Mesendoderm (in vitro differentiated cells): ENCODE results near the gene LHX1.

Experiments
- DNase-seq: peaks from one replicate; pipeline ENCODE4 v3.0.0; 2013
- H2AK5ac ChIP-seq: 2 replicates; pipeline ENCODE4 v1.6.1; 2013; ENCODE audit warnings: low read length, inconsistent platforms
- H2BK120ac ChIP-seq: 2 replicates; pipeline ENCODE4 v1.6.1; 2013; ENCODE audit warnings: low read depth, mild to moderate bottlenecking, low read length, moderate library complexity, mixed read lengths
- H2BK15ac ChIP-seq: replicated peaks from 2 replicates; pipeline ENCODE4 v1.6.1; 2013; ENCODE audit warnings: low read depth, mild to moderate bottlenecking, moderate library complexity
- H2BK5ac ChIP-seq: 2 replicates; pipeline ENCODE4 v1.6.1; 2013; ENCODE audit warnings: low read length, inconsistent platforms
- H3K18ac ChIP-seq: 2 replicates; pipeline ENCODE4 v1.6.1; 2013; ENCODE audit warnings: mild to moderate bottlenecking, low read length, mixed read lengths
- H3K23ac ChIP-seq: one replicate; pipeline ENCODE4 v1.6.1; 2013; ENCODE audit warnings: low read length
- H3K27ac ChIP-seq: 2 replicates; pipeline ENCODE4 v1.5.1; 2013; ENCODE audit warnings: low read depth, mild to moderate bottlenecking, inconsistent platforms, low read length, moderate library complexity
- H3K27me3 ChIP-seq: 2 replicates; pipeline ENCODE4 v1.6.1; 2013; ENCODE audit warnings: low read length, control low read depth, mild to moderate bottlenecking, inconsistent platforms; ENCODE audit not compliant: insufficient read depth, poor library complexity
- H3K36me3 ChIP-seq: 2 replicates; pipeline ENCODE4 v1.6.1; 2013; ENCODE audit warnings: low read length, inconsistent platforms; ENCODE audit not compliant: control insufficient read depth, insufficient read depth
- H3K4ac ChIP-seq: one replicate; pipeline ENCODE4 v1.6.1; 2013; ENCODE audit warnings: low read depth, mild to moderate bottlenecking, low read length, moderate library complexity
- H3K4me1 ChIP-seq: 2 replicates; pipeline ENCODE4 v1.6.1; 2013; ENCODE audit warnings: low read depth, low read length, inconsistent platforms; ENCODE audit not compliant: control insufficient read depth
- H3K4me2 ChIP-seq: 2 replicates; pipeline ENCODE4 v1.6.1; 2013; ENCODE audit warnings: low read length
- H3K4me3 ChIP-seq: 2 replicates; pipeline ENCODE4 v1.5.1; 2013; ENCODE audit warnings: mild to moderate bottlenecking, low read length
- H3K56ac ChIP-seq: one replicate; pipeline ENCODE4 v1.6.1; 2013; ENCODE audit warnings: low read length
- H3K79me1 ChIP-seq: 2 replicates; pipeline ENCODE4 v1.6.1; 2013; ENCODE audit warnings: low read length, inconsistent platforms
- H3K79me2 ChIP-seq: 2 replicates; pipeline ENCODE4 v1.6.1; 2013; ENCODE audit warnings: mild to moderate bottlenecking, low read length; ENCODE audit not compliant: control insufficient read depth, insufficient read depth
- H3K9ac ChIP-seq: 2 replicates; pipeline ENCODE4 v1.6.1; 2013; ENCODE audit warnings: low read length, inconsistent platforms
- H4K5ac ChIP-seq: one replicate; pipeline ENCODE4 v1.6.1; 2013; ENCODE audit warnings: low read length
- H4K8ac ChIP-seq: one replicate; pipeline ENCODE4 v1.6.1; 2013; ENCODE audit warnings: low read depth, mild to moderate bottlenecking, control low read depth, low read length, moderate library complexity
- WGBS: extraction: QIAGEN DNeasy Blood & Tissue Kit; methylation state at CpG from one replicate; pipeline ENCODE4 v1.1.7; 2013; ENCODE audit warnings: low lambda C conversion rate, missing lambda C conversion rate; ENCODE audit not compliant: insufficient coverage; ENCODE audit errors: extremely low coverage; 5-methylcytosine and 5-hydroxymethylcytosine counted together

LHX1 gene

GRCh38 chr17:36951084-36951789 is 14.0 kb downstream of the LHX1 start:
- H3K79me1 ChIP-seq, result peaks cover 20% of the 10 kb centered on the region
- H4K8ac ChIP-seq, result no peak overlapping the region
- H2AK5ac ChIP-seq, result no peak overlapping the region
- no peak overlapping the region for H2BK120ac ChIP-seq
- peaks cover 4% of the 10 kb centered on the region for H3K27me3 ChIP-seq
- H3K4me1 ChIP-seq, result peaks cover 8% of the 10 kb centered on the region
- no peak overlapping the region for H3K27ac ChIP-seq
- H3K9ac ChIP-seq, result no peak overlapping the region
- no peak overlapping the region for H3K4me3 ChIP-seq
- H3K56ac ChIP-seq, result no peak overlapping the region
- H2BK5ac ChIP-seq, result no peak overlapping the region
- no peak overlapping the region for H3K4ac ChIP-seq
- no peak overlapping the region for H2BK15ac ChIP-seq
- H3K36me3 ChIP-seq, result peaks cover 11% of the 10 kb centered on the region
- H3K18ac ChIP-seq, result no peak overlapping the region
- H3K23ac ChIP-seq, result no peak overlapping the region
- no peak for DNase-seq
- no peak overlapping the region for H4K5ac ChIP-seq
- peaks cover 15% of the 10 kb centered on the region for H3K79me2 ChIP-seq
- no peak overlapping the region for H3K4me2 ChIP-seq
- no CpG with 5 or more reads among the region's 5 CpGs for WGBS

GRCh38 chr17:36971508-36971907 is 34.2 kb downstream of the LHX1 start:
- H3K79me1 ChIP-seq, result peaks cover 4% of the 10 kb centered on the region
- no peak overlapping the region for H2AK5ac ChIP-seq
- H3K18ac ChIP-seq, result no peak overlapping the region
- no peak overlapping the region for H3K4ac ChIP-seq
- no peak overlapping the region for H2BK5ac ChIP-seq
- no peak overlapping the region for H2BK120ac ChIP-seq
- H2BK15ac ChIP-seq, result no peak overlapping the region
- WGBS, result no CpG with 5 or more reads among the region's 4 CpGs
- no peaks in the 10 kb centered on the region for H3K4me1 ChIP-seq
- H3K9ac ChIP-seq, result no peak overlapping the region
- H3K4me3 ChIP-seq, result no peak overlapping the region
- no peaks in the 10 kb centered on the region for H3K36me3 ChIP-seq
- H3K4me2 ChIP-seq, result no peak overlapping the region
- no peak overlapping the region for H4K5ac ChIP-seq
- H3K79me2 ChIP-seq, result no peaks in the 10 kb centered on the region
- H3K27me3 ChIP-seq, result no peaks in the 10 kb centered on the region
- H4K8ac ChIP-seq, result no peak overlapping the region
- DNase-seq, result no peak
- H3K56ac ChIP-seq, result no peak overlapping the region
- H3K23ac ChIP-seq, result no peak overlapping the region
- H3K27ac ChIP-seq, result no peak overlapping the region

GRCh38 chr17:36972186-36972700 is 35.0 kb downstream of the LHX1 start:
- H3K27me3 ChIP-seq, result no peaks in the 10 kb centered on the region
- no peak overlapping the region for H4K8ac ChIP-seq
- no peaks in the 10 kb centered on the region for H3K79me2 ChIP-seq
- H3K4me2 ChIP-seq, result no peak overlapping the region
- H3K79me1 ChIP-seq, result peaks cover 4% of the 10 kb centered on the region
- H3K9ac ChIP-seq, result no peak overlapping the region
- H3K4me3 ChIP-seq, result no peak overlapping the region
- H3K23ac ChIP-seq, result no peak overlapping the region
- H4K5ac ChIP-seq, result no peak overlapping the region
- no peak overlapping the region for H3K18ac ChIP-seq
- no peak overlapping the region for H2BK5ac ChIP-seq
- H3K4ac ChIP-seq, result no peak overlapping the region
- no peak overlapping the region for H3K27ac ChIP-seq
- H3K56ac ChIP-seq, result no peak overlapping the region
- no peaks in the 10 kb centered on the region for H3K36me3 ChIP-seq
- H3K4me1 ChIP-seq, result no peaks in the 10 kb centered on the region
- DNase-seq, result no peak
- H2BK15ac ChIP-seq, result no peak overlapping the region
- H2AK5ac ChIP-seq, result no peak overlapping the region
- no peak overlapping the region for H2BK120ac ChIP-seq

GRCh38 chr17:36972905-36973304 is 35.6 kb downstream of the LHX1 start:
- Histone ChIP-seq H3K56ac (no peak overlapping the region), H3K18ac (no peak overlapping the region), H3K23ac (no peak overlapping the region), H2AK5ac (no peak overlapping the region), H3K36me3 (no peaks in the 10 kb centered on the region), H3K27me3 (no peaks in the 10 kb centered on the region), H3K4me2 (no peak overlapping the region), H3K79me2 (no peaks in the 10 kb centered on the region), H2BK120ac (no peak overlapping the region), H3K9ac (no peak overlapping the region), H4K5ac (no peak overlapping the region), H3K79me1 (peaks cover 2% of the 10 kb centered on the region), H3K4me3 (no peak overlapping the region), H3K4ac (no peak overlapping the region), H3K27ac (no peak overlapping the region), H4K8ac (no peak overlapping the region), H3K4me1 (no peaks in the 10 kb centered on the region), H2BK15ac (no peak overlapping the region), H2BK5ac (no peak overlapping the region)
- no peak for DNase-seq
- WGBS, result no CpG with 5 or more reads among the region's 1 CpG

- Histone ChIP-seq H3K18ac (no peak overlapping the region), H2BK120ac (no peak overlapping the region), H2BK15ac (no peak overlapping the region), H4K8ac (no peak overlapping the region), H2AK5ac (no peak overlapping the region), H3K36me3 (no peaks in the 10 kb centered on the region), H3K4me2 (no peak overlapping the region), H3K4me1 (no peaks in the 10 kb centered on the region), H2BK5ac (no peak overlapping the region), H3K4ac (no peak overlapping the region), H3K27ac (no peak overlapping the region), H3K27me3 (no peaks in the 10 kb centered on the region), H4K5ac (no peak overlapping the region), H3K79me2 (no peaks in the 10 kb centered on the region), H3K56ac (no peak overlapping the region), H3K4me3 (no peak overlapping the region), H3K79me1 (peaks cover 2% of the 10 kb centered on the region), H3K23ac (no peak overlapping the region), H3K9ac (no peak overlapping the region)
- whole genome bisulfite sequencing, result no CpG with 5 or more reads among the region's 1 CpG
- DNase-seq, result no peak
Observed at GRCh38 chr17:36975922-36976515, 38.7 kb downstream of the LHX1 start.
